C4-2B (cell line): ENCODE measurements around the gene SLC24A3.

Experiments used
- H3K27ac ChIP-seq: fragments of 450-650 bp; 2 replicates; pipeline ENCODE4 v1.5.1; 2017
- CTCF ChIP-seq: fragments of 450-650 bp; conservative IDR thresholded peaks from 2 replicates; pipeline ENCODE4 v1.5.1; 2017; ENCODE audit warnings: mild to moderate bottlenecking
- ZFX ChIP-seq: fragments of 450-650 bp; IDR thresholded peaks from 2 replicates; pipeline ENCODE4 v1.6.1; 2017

Gene SLC24A3

GRCh38 chr20:19363476-19363875 is 151.0 kb downstream of the SLC24A3 start:
- H3K27ac ChIP-seq, result no peak overlapping the region
- TF ChIP-seq CTCF (no peak), ZFX (no peak)

- H3K27ac ChIP-seq, result no peak overlapping the region
- no peak for TF ChIP-seq CTCF
- no peak for TF ChIP-seq ZFX
Measured at GRCh38 chr20:19367591-19367990, 155.1 kb downstream of the SLC24A3 start.

GRCh38 chr20:19368351-19368750 is 155.9 kb downstream of the SLC24A3 start:
- TF ChIP-seq CTCF, result no peak
- no peak for TF ChIP-seq ZFX

GRCh38 chr20:19370076-19371075 is 157.9 kb downstream of the SLC24A3 start:
- H3K27ac ChIP-seq, result no peak overlapping the region
- TF ChIP-seq ZFX (no peak), CTCF (no peak)

More at GRCh38 chr20:19368351-19368750, 155.9 kb downstream of the SLC24A3 start:
- no peak overlapping the region for H3K27ac ChIP-seq

GRCh38 chr20:19371112-19371511 is 158.7 kb downstream of the SLC24A3 start:
- no peak overlapping the region for H3K27ac ChIP-seq
- TF ChIP-seq CTCF (no peak), ZFX (no peak)

- TF ChIP-seq CTCF (no peak), ZFX (no peak)
Measured at GRCh38 chr20:19374216-19374615, 161.8 kb downstream of the SLC24A3 start.

GRCh38 chr20:19375395-19375794 is 163.0 kb downstream of the SLC24A3 start:
- H3K27ac ChIP-seq, result no peak overlapping the region
- TF ChIP-seq ZFX, result no peak
- no peak for TF ChIP-seq CTCF

More at GRCh38 chr20:19374216-19374615, 161.8 kb downstream of the SLC24A3 start:
- H3K27ac ChIP-seq, result no peak overlapping the region
